HK-2 (cell line): ENCODE measurements around the gene RBBP7.
"Not testable (repeated sequence)": the region's sequence is repeated elsewhere in the genome, so short reads cannot be mapped to it uniquely, and the experiment has no call there.

Experiments
- DNase-seq: peaks from one replicate; pipeline ENCODE4 v3.0.0-alpha.2; 2018; ENCODE audit not compliant: unreplicated experiment

Gene RBBP7

GRCh38 chrX:16867947-16868346, 2.2 kb downstream of the RBBP7 start:
- DNase-seq: no peak

GRCh38 chrX:16862829-16863228, 7.3 kb downstream of the RBBP7 start:
- no peak for DNase-seq

GRCh38 chrX:16856744-16857143, 13.4 kb downstream of the RBBP7 start:
- DNase-seq: no peak

- DNase-seq: not testable (repeated sequence)
Measured at GRCh38 chrX:16856076-16856404, 14.1 kb downstream of the RBBP7 start.

GRCh38 chrX:16855363-16856075, 14.6 kb downstream of the RBBP7 start:
- DNase-seq: no peak

- no peak for DNase-seq
Measured at GRCh38 chrX:16853537-16853936, 16.6 kb downstream of the RBBP7 start.

- DNase-seq: no peak
Measured at GRCh38 chrX:16852617-16853179, 17.5 kb downstream of the RBBP7 start.

- DNase-seq: no peak
Measured at GRCh38 chrX:16851827-16852226, 18.3 kb downstream of the RBBP7 start.

- DNase-seq: no peak
Measured at GRCh38 chrX:16851421-16851820, 18.7 kb downstream of the RBBP7 start.

GRCh38 chrX:16848541-16848940, 21.6 kb downstream of the RBBP7 start:
- DNase-seq: no peak

- DNase-seq: no peak
Measured at GRCh38 chrX:16845686-16846085, 24.5 kb downstream of the RBBP7 start.

GRCh38 chrX:16843208-16843909, 26.8 kb downstream of the RBBP7 start:
- no peak for DNase-seq

- no peak for DNase-seq
Measured at GRCh38 chrX:16842684-16843083, 27.5 kb downstream of the RBBP7 start.

GRCh38 chrX:16839852-16840460, 30.2 kb downstream of the RBBP7 start:
- DNase-seq: peak; percentile 39

- no peak for DNase-seq
Measured at GRCh38 chrX:16839219-16839851, 30.8 kb downstream of the RBBP7 start.

GRCh38 chrX:16838202-16839066, 31.7 kb downstream of the RBBP7 start:
- no peak for DNase-seq

- no peak for DNase-seq
Measured at GRCh38 chrX:16836371-16836770, 33.8 kb downstream of the RBBP7 start.

GRCh38 chrX:16834806-16835205, 35.4 kb downstream of the RBBP7 start:
- no peak for DNase-seq

GRCh38 chrX:16832301-16832700, 37.9 kb downstream of the RBBP7 start:
- no peak for DNase-seq

- DNase-seq: no peak
Measured at GRCh38 chrX:16828124-16828908, 41.8 kb downstream of the RBBP7 start.

GRCh38 chrX:16827225-16827624, 42.9 kb downstream of the RBBP7 start:
- no peak for DNase-seq
